NT2/D1 (cell line): ENCODE data around the gene MIPOL1.
"Not testable (repeated sequence)": the region's sequence is repeated elsewhere in the genome, so short reads cannot be mapped to it uniquely, and the experiment has no call there.

Source experiments
- DNase-seq: peaks from one replicate; pipeline ENCODE4 v3.0.0-alpha.2; 2011; ENCODE audit warnings: low read depth, low spot score
- H3K27me3 ChIP-seq: 2 replicates; pipeline ENCODE4 v1.6.0; 2011; ENCODE audit warnings: mild to moderate bottlenecking; ENCODE audit not compliant: insufficient read length, insufficient read depth
- H3K36me3 ChIP-seq: 2 replicates; pipeline ENCODE4 v1.6.1; 2011; ENCODE audit warnings: mild to moderate bottlenecking, low read length, mixed read lengths; ENCODE audit not compliant: insufficient read depth, insufficient read length
- H3K4me1 ChIP-seq: 2 replicates; pipeline ENCODE4 v1.5.1; 2011; ENCODE audit not compliant: insufficient read depth, insufficient read length
- H3K4me3 ChIP-seq: 2 replicates; pipeline ENCODE4 v1.5.1; 2011; ENCODE audit warnings: low read depth; ENCODE audit not compliant: insufficient read length
- H3K9ac ChIP-seq: 2 replicates; pipeline ENCODE4 v1.6.0; 2011; ENCODE audit warnings: low read depth; ENCODE audit not compliant: insufficient read length
- H3K9me3 ChIP-seq: 2 replicates; pipeline ENCODE4 v1.5.1; 2011; ENCODE audit warnings: mild to moderate bottlenecking, low read length; ENCODE audit not compliant: insufficient read depth
- SUZ12 ChIP-seq: IDR thresholded peaks from 2 replicates; pipeline ENCODE4 v1.6.1; 2011; ENCODE audit not compliant: insufficient read length, insufficient read depth; ENCODE audit errors: extremely low read depth
- YY1 ChIP-seq: IDR thresholded peaks from 2 replicates; pipeline ENCODE4 v1.6.1; 2011; ENCODE audit not compliant: insufficient read length, insufficient read depth
- ZNF274 ChIP-seq: IDR thresholded peaks from 2 replicates; pipeline ENCODE4 v1.6.1; 2011; ENCODE audit warnings: mild to moderate bottlenecking, low read depth, low read length

The MIPOL1 gene

GRCh38 chr14:37311252-37311651 lies 113.5 kb downstream of the MIPOL1 start:
- TF ChIP-seq SUZ12 (no peak), YY1 (no peak), ZNF274 (no peak)
- no peaks in the 10 kb centered on the region for H3K9me3 ChIP-seq
- no peaks in the 10 kb centered on the region for H3K4me1 ChIP-seq
- H3K9ac ChIP-seq = no peak overlapping the region
- H3K36me3 ChIP-seq = no peaks in the 10 kb centered on the region
- H3K4me3 ChIP-seq = no peak overlapping the region
- no peak for DNase-seq
- H3K27me3 ChIP-seq = no peaks in the 10 kb centered on the region

- Histone ChIP-seq H3K4me1 (no peaks in the 10 kb centered on the region), H3K4me3 (no peak overlapping the region), H3K9me3 (no peaks in the 10 kb centered on the region), H3K36me3 (no peaks in the 10 kb centered on the region), H3K27me3 (no peaks in the 10 kb centered on the region), H3K9ac (no peak overlapping the region)
- no peak for TF ChIP-seq ZNF274
- no peak for TF ChIP-seq YY1
- TF ChIP-seq SUZ12 = no peak
- DNase-seq = no peak
Measured at GRCh38 chr14:37318938-37319337, 121.2 kb downstream of the MIPOL1 start.

GRCh38 chr14:37320106-37320505 lies 122.4 kb downstream of the MIPOL1 start:
- H3K9ac ChIP-seq = no peak overlapping the region
- DNase-seq = no peak
- no peaks in the 10 kb centered on the region for H3K36me3 ChIP-seq
- no peaks in the 10 kb centered on the region for H3K27me3 ChIP-seq
- H3K4me3 ChIP-seq = no peak overlapping the region
- TF ChIP-seq ZNF274 = no peak
- no peak for TF ChIP-seq SUZ12
- no peak for TF ChIP-seq YY1
- H3K9me3 ChIP-seq = no peaks in the 10 kb centered on the region
- H3K4me1 ChIP-seq = no peaks in the 10 kb centered on the region

- Histone ChIP-seq H3K36me3 (no peaks in the 10 kb centered on the region), H3K9ac (no peak overlapping the region), H3K27me3 (no peaks in the 10 kb centered on the region), H3K4me1 (no peaks in the 10 kb centered on the region), H3K9me3 (no peaks in the 10 kb centered on the region), H3K4me3 (no peak overlapping the region)
- no peak for TF ChIP-seq SUZ12
- TF ChIP-seq YY1 = no peak
- TF ChIP-seq ZNF274 = no peak
- no peak for DNase-seq
Measured at GRCh38 chr14:37325332-37325731, 127.6 kb downstream of the MIPOL1 start.

- no peaks in the 10 kb centered on the region for H3K36me3 ChIP-seq
- TF ChIP-seq YY1 (no peak), ZNF274 (no peak), SUZ12 (no peak)
Measured at GRCh38 chr14:37326434-37326833, 128.7 kb downstream of the MIPOL1 start.

GRCh38 chr14:37327933-37328332 lies 130.2 kb downstream of the MIPOL1 start:
- not testable (repeated sequence) for H3K4me1 ChIP-seq, H3K9ac ChIP-seq, H3K27me3 ChIP-seq, H3K4me3 ChIP-seq, DNase-seq, H3K9me3 ChIP-seq, H3K36me3 ChIP-seq

More at GRCh38 chr14:37326434-37326833, 128.7 kb downstream of the MIPOL1 start:
- Histone ChIP-seq H3K9ac (no peak overlapping the region), H3K27me3 (no peaks in the 10 kb centered on the region), H3K9me3 (no peaks in the 10 kb centered on the region), H3K4me1 (no peaks in the 10 kb centered on the region), H3K4me3 (no peak overlapping the region)
- no peak for DNase-seq

GRCh38 chr14:37328673-37329072 lies 130.9 kb downstream of the MIPOL1 start:
- TF ChIP-seq ZNF274 (no peak), SUZ12 (no peak), YY1 (no peak)
- no peak for DNase-seq
- Histone ChIP-seq H3K4me1 (no peaks in the 10 kb centered on the region), H3K9me3 (no peaks in the 10 kb centered on the region), H3K9ac (no peak overlapping the region), H3K36me3 (no peaks in the 10 kb centered on the region), H3K27me3 (no peaks in the 10 kb centered on the region), H3K4me3 (no peak overlapping the region)
